ENCODE measurements around the gene LUZP2. TPM values are rescaled to one million over a fixed set of nuclear protein-coding genes. Genes with fewer than 3 reads are reported as not detected.

The LUZP2 gene
- polyA plus RNA-seq, 1 donor from 2014 or later, result not detected

GRCh38 chr11:24635588-24636290 lies 138.9 kb downstream of the LUZP2 start:
- Mint-ChIP-seq H3K4me3 (no peak overlapping the region), H3K27ac (no peak overlapping the region), H3K4me1 (no peaks in the 10 kb centered on the region), H3K27me3 (no peaks in the 10 kb centered on the region), H3K9me3 (peaks cover 0 to 6% (median 0%) of the 10 kb centered on the region in 3 donors), H3K36me3 (no peaks in the 10 kb centered on the region)

DNA sequence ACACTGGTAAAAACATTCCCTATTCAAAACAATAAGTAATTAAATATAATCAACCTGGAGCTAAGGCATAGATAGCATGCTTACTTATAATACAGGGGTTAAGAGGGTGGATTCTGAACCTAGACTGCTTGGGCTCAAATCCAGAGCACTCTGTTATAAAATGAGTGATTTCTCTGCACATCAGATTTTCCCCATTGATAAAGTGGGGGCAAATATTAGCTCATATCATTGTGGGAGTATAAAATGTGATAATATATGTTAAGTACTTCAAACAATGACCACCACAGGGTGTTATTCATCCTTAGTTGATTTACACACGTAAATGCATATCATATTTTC lies 139.4 kb downstream of the LUZP2 start:
- Mint-ChIP-seq H3K9me3 (peaks cover 0 to 6% (median 0%) of the 10 kb centered on the region in 3 donors), H3K36me3 (no peaks in the 10 kb centered on the region), H3K4me1 (no peaks in the 10 kb centered on the region), H3K4me3 (no peak overlapping the region), H3K27ac (no peak overlapping the region), H3K27me3 (no peaks in the 10 kb centered on the region)

DNA sequence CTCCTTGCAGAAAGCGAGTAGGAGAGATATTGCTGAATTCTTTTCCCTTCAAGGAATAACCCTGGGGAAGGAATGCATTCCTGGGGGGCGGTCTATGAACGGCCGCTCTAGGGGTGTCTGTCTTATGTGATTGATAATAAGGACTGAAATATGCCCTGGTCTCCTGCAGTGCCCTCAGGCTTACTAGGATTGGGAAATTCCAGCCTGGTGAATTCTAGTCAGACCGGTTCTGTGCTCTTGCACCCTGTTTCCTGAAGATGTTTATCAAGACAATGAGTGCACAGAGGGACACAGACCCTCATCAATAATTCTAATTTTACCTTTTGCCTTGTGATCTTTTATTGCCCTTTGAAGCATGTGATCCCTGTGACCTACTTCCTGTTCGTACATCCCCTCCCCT lies 140.7 kb downstream of the LUZP2 start:
- Mint-ChIP-seq H3K4me3 (no peak overlapping the region), H3K27me3 (no peaks in the 10 kb centered on the region), H3K4me1 (no peaks in the 10 kb centered on the region), H3K36me3 (no peaks in the 10 kb centered on the region), H3K9me3 (peaks cover 0 to 6% (median 0%) of the 10 kb centered on the region in 3 donors), H3K27ac (no peak overlapping the region)

DNA sequence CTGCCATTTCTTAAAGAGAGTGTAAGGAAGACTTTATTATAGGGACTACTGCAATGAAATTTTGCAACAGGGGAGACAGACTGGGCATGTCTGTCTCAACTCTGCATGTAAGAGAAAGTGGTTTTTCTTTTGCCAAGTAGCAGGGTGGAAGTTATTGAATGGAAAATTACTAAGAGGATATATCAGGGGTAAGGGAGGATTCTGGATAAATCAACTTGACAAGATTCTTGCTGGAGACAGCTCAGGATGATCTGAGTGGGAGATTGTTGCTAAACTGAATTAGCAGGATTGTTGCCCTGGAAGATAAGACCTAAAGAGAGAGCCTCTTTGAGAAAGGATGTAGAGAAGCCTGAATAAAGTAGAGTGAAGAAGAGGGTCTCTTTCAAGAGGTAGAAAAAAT lies 145.8 kb downstream of the LUZP2 start:
- Mint-ChIP-seq H3K36me3 (no peaks in the 10 kb centered on the region), H3K4me1 (no peaks in the 10 kb centered on the region), H3K9me3 (peaks cover 0 to 14% (median 4%) of the 10 kb centered on the region in 3 donors), H3K27ac (no peak overlapping the region), H3K4me3 (no peak overlapping the region), H3K27me3 (no peaks in the 10 kb centered on the region)

DNA sequence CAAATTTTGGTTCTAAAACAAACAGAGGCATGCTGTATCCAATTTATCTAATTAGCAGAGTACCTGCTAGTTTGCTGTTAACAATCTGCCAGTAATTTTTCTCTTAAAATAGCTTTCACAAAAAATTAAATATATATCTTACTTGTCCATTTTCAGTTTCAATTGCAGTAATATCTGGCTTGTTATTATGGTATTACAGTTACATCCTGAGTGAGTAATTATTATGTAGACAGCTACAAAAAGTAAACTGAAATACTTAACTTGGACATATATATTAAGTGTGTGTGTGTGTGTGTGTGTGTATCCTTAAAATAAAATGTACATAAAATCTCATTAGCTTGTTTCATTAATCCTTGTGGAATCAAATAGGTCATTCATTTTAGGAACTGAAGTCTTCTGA lies 148.7 kb downstream of the LUZP2 start:
- Mint-ChIP-seq H3K27ac (no peak overlapping the region), H3K4me1 (no peaks in the 10 kb centered on the region), H3K27me3 (no peaks in the 10 kb centered on the region), H3K4me3 (no peak overlapping the region), H3K36me3 (no peaks in the 10 kb centered on the region), H3K9me3 (peaks cover 0 to 8% (median 6%) of the 10 kb centered on the region in 3 donors)

DNA sequence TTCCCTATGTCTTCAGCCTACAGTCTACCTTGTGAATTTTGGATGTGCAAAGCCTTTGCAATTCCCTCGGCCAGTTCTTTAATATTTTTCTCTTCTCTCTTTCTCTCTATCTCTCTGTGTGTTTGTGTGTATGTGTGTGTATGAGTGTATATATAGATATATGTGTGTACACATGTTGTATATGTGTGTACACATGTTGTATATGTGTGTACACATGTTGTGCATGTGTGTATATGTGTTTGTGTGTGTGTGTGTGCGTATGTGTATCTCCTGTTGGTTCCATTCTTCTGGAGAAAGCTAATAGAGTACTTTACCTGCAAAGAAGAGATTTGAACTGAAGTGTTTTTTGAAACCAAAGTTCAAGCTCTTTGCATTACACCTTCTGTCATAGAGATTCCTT lies 155.0 kb downstream of the LUZP2 start:
- Mint-ChIP-seq H3K36me3 (no peaks in the 10 kb centered on the region), H3K4me1 (peaks cover 0 to 2% (median 0%) of the 10 kb centered on the region in 3 donors), H3K27ac (no peak overlapping the region), H3K9me3 (peaks cover 0 to 4% (median 4%) of the 10 kb centered on the region in 3 donors), H3K4me3 (no peak overlapping the region), H3K27me3 (no peaks in the 10 kb centered on the region)

DNA sequence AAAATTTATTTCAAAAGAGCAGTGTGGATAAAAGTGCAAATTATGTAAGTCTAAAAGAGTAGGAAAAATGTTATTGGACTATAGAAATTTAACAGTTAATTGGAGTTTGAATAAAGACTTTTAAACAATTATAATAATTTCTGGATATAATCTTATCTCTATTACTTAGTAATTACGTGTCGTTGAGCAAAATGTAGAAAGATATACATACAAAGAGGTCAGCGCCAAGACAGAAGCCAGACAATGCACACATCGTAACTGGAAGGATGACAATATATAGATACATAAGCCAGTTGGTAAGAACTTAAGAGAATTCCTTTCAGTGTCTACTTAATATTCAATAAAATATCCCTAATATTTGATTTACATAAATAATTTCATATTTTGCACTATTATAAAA lies 157.0 kb downstream of the LUZP2 start:
- Mint-ChIP-seq H3K36me3 (no peaks in the 10 kb centered on the region), H3K27ac (no peak overlapping the region), H3K27me3 (no peaks in the 10 kb centered on the region), H3K4me1 (peaks cover 0 to 2% (median 0%) of the 10 kb centered on the region in 3 donors), H3K9me3 (peaks cover 0 to 6% (median 4%) of the 10 kb centered on the region in 3 donors), H3K4me3 (no peak overlapping the region)

DNA sequence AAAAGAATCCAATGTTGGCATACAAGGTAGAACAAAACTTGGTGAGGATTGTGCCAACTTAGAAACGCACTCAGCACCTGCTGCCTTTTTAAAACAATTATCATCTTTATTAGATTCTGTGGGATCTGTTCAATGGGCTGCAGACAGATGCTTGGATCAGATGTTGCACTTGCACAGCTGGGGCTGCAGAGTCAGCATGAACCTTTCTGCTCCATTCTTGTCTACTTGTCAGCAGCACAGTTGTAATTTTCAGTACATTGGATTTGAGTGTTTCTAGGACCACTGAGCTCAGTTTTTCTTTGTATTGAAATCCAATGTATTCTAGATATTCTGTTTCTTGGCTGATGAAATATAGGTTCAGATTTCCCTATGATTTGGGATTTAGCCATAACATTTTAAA lies 164.5 kb downstream of the LUZP2 start:
- Mint-ChIP-seq H3K36me3 (no peaks in the 10 kb centered on the region), H3K4me3 (no peak overlapping the region), H3K27me3 (no peaks in the 10 kb centered on the region), H3K4me1 (no peaks in the 10 kb centered on the region), H3K9me3 (peaks cover 2 to 9% (median 9%) of the 10 kb centered on the region in 3 donors), H3K27ac (no peak overlapping the region)

DNA sequence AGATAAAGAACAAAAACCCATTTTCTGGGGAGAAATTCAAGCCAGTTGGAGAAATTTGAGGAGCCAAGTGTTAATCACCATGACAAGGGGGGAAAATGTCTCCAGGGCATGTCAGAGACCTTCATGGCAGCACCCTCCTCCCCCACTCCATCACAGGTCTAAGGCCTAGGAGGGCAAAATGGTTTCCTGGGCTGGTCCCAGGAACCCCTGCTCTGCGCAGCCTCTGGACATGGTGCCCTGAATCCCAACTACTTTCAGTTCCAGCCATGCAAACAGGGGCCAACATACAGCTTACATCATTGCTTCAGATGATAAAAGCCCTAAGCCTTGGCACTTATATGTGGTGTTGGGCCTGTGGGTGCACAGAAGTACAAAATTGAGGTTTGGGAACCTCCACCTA lies 167.5 kb downstream of the LUZP2 start:
- Mint-ChIP-seq H3K36me3 (no peaks in the 10 kb centered on the region), H3K4me3 (no peak overlapping the region), H3K27ac (no peak overlapping the region), H3K9me3 (peaks cover 2 to 9% (median 7%) of the 10 kb centered on the region in 3 donors), H3K4me1 (no peaks in the 10 kb centered on the region), H3K27me3 (no peaks in the 10 kb centered on the region)

GRCh38 chr11:24667353-24667968 lies 170.6 kb downstream of the LUZP2 start:
- H3K27ac Mint-ChIP-seq, result no peak overlapping the region
- H3K4me1 Mint-ChIP-seq, result no peaks in the 10 kb centered on the region
- H3K4me3 Mint-ChIP-seq, result no peak overlapping the region
- peaks cover 4 to 9% (median 7%) of the 10 kb centered on the region in 3 donors for H3K9me3 Mint-ChIP-seq
- H3K36me3 Mint-ChIP-seq, result no peaks in the 10 kb centered on the region
- no peaks in the 10 kb centered on the region for H3K27me3 Mint-ChIP-seq

DNA sequence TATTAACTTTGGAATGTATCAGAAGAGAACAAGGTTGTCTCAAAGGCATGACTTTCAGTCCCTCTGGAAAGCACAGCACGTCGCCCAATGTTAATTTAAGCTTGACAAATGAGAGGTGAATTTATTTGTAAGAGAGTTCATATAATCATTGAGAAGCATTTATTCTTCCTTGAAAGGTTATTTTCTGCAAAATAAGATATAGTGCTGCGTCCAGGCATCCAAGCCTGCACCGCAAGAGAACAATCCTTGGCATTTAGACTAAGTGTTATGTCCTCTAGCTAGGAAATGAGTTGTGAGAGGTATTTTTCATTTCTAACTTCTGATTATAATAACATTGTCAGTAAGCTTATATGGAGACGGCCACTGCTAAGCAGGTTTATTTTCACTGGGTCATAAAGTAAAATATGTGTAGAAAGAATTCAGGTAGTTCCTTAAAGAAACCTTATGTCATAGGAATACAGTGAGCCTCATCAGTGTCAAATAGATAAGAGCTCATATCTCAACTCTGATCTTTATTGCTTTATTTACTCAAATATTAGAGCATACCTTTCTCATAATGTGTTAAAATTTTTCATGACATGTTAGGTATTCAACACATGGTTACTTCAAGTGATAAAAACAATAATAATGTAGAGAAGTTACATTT lies 182.0 kb downstream of the LUZP2 start:
- no peaks in the 10 kb centered on the region for H3K4me1 Mint-ChIP-seq
- H3K27me3 Mint-ChIP-seq, result no peaks in the 10 kb centered on the region
- H3K27ac Mint-ChIP-seq, result no peak overlapping the region
- H3K36me3 Mint-ChIP-seq, result no peaks in the 10 kb centered on the region
- H3K4me3 Mint-ChIP-seq, result no peak overlapping the region
- peaks cover 0 to 2% (median 0%) of the 10 kb centered on the region in 3 donors for H3K9me3 Mint-ChIP-seq

DNA sequence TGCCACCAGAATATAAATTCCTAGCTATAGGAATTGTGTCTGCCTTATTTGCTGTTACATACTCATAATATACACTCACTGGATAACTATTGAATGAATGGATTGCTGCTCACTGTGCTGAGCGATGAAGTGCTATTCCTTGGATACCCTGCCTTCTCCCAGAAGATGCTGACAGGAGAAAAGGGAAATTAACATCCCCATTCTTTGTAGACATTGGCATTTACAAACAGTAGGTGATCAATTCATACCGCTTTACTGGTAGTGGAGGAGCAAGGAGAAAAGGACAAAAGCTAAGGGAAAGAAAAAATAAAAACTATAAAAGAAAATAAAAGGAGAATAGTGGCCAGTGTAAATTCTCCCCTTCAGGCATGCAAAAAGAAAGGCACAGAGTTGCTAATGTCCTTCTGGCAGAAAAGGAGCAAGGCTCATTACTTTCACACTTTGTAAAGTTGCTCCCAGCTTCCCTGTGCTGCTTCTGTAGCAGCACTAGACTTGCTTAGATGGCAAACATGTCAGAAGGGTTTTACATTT lies 183.0 kb downstream of the LUZP2 start:
- no peak overlapping the region for H3K27ac Mint-ChIP-seq

GRCh38 chr11:24683583-24683982 lies 186.7 kb downstream of the LUZP2 start:
- H3K4me3 Mint-ChIP-seq, result no peak overlapping the region
- no peaks in the 10 kb centered on the region for H3K9me3 Mint-ChIP-seq
- H3K4me1 Mint-ChIP-seq, result no peaks in the 10 kb centered on the region
- no peaks in the 10 kb centered on the region for H3K36me3 Mint-ChIP-seq
- no peak overlapping the region for H3K27ac Mint-ChIP-seq
- H3K27me3 Mint-ChIP-seq, result no peaks in the 10 kb centered on the region

More for the DNA sequence above, 183.0 kb downstream of the LUZP2 start:
- Mint-ChIP-seq H3K9me3 (peaks cover 0 to 2% (median 0%) of the 10 kb centered on the region in 3 donors), H3K4me3 (no peak overlapping the region), H3K27me3 (no peaks in the 10 kb centered on the region), H3K36me3 (no peaks in the 10 kb centered on the region), H3K4me1 (no peaks in the 10 kb centered on the region)

DNA sequence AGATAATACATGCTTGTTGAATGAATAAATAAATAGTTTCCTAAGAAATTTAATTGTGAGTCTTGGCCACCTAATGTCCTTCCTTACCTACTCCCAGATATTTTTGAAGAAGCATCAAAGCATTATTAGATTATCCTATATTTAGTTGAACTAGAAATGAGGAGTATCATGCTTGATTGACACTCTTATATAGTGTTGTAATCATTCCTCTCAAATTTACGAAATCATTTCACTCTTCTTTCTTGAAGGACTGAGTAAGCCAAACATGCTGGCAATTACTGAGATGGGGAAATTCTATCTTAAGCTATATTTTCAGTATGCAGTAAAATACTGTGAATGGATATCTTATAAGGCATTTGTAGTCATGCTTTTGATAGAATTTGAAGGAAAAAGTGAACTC lies 189.0 kb downstream of the LUZP2 start:
- Mint-ChIP-seq H3K4me3 (no peak overlapping the region), H3K9me3 (no peaks in the 10 kb centered on the region), H3K4me1 (no peaks in the 10 kb centered on the region), H3K27me3 (no peaks in the 10 kb centered on the region), H3K36me3 (no peaks in the 10 kb centered on the region), H3K27ac (no peak overlapping the region)

- H3K27ac Mint-ChIP-seq, result no peak overlapping the region
- no peaks in the 10 kb centered on the region for H3K27me3 Mint-ChIP-seq
- H3K4me1 Mint-ChIP-seq, result no peaks in the 10 kb centered on the region
- H3K4me3 Mint-ChIP-seq, result no peak overlapping the region
- peaks cover 0 to 3% (median 0%) of the 10 kb centered on the region in 3 donors for H3K9me3 Mint-ChIP-seq
- H3K36me3 Mint-ChIP-seq, result no peaks in the 10 kb centered on the region
Observed at GRCh38 chr11:24687531-24688147, 190.8 kb downstream of the LUZP2 start.

Data from IgD-negative memory B cell (primary cell).